Muscle layer of duodenum (tissue), 2 donors: ENCODE results near the gene MALAT1.
"Not testable (repeated sequence)": the region's sequence is repeated elsewhere in the genome, so short reads cannot be mapped to it uniquely, and the experiment has no call there.

Source experiments
- H3K27ac ChIP-seq: one replicate; pipeline ENCODE4 v1.7.0; 2013; ENCODE audit warnings: mild to moderate bottlenecking, low read length
- H3K27me3 ChIP-seq: one replicate; pipeline ENCODE4 v1.7.0; 2013; ENCODE audit warnings: low read depth, mild to moderate bottlenecking, control low read depth, low read length
- H3K36me3 ChIP-seq, 2 donors: one replicate each; pipeline ENCODE4 v1.7.0; 2013; ENCODE audit warnings: low read length in 2 of 2, control low read depth in 1 of 2, mild to moderate bottlenecking in 1 of 2; ENCODE audit not compliant: insufficient read depth in 2 of 2, control insufficient read depth in 1 of 2
- H3K4me1 ChIP-seq, 2 donors: one replicate each; pipeline ENCODE4 v1.7.0; 2013; ENCODE audit warnings: low read length in 2 of 2, mild to moderate bottlenecking in 2 of 2, control low read depth in 1 of 2, moderate library complexity in 1 of 2; ENCODE audit not compliant: insufficient read depth in 2 of 2, control insufficient read depth in 1 of 2
- H3K4me3 ChIP-seq, 2 donors: one replicate each; pipeline ENCODE4 v1.7.0; 2013; ENCODE audit warnings: low read length in 2 of 2, low read depth in 1 of 2, mild to moderate bottlenecking in 1 of 2
- H3K9me3 ChIP-seq, 2 donors: one replicate each; pipeline ENCODE4 v1.7.0; 2013; ENCODE audit warnings: low read length in 2 of 2, control low read depth in 1 of 2, mild to moderate bottlenecking in 1 of 2; ENCODE audit not compliant: control insufficient read depth in 1 of 2
- donor health status: healthy.

The MALAT1 gene

GRCh38 chr11:65470433-65471049, 28.3 kb upstream of the MALAT1 start:
- Histone ChIP-seq H3K36me3 (peaks cover 0 to 4% of the 10 kb centered on the region in 2 donors), H3K27me3 (no peaks in the 10 kb centered on the region), H3K27ac (peak overlapping the region; percentile 98), H3K9me3 (no peaks in the 10 kb centered on the region), H3K4me1 (peaks cover 3 to 7% of the 10 kb centered on the region in 2 donors), H3K4me3 (no peak overlapping the region)

GRCh38 chr11:65471447-65471891, 27.4 kb upstream of the MALAT1 start:
- Histone ChIP-seq H3K4me3 (peak overlapping the region; percentile 36 to 45), H3K27ac (peak overlapping the region; percentile 98), H3K4me1 (peaks cover 3 to 10% of the 10 kb centered on the region in 2 donors), H3K36me3 (peaks cover 0 to 8% of the 10 kb centered on the region in 2 donors), H3K9me3 (no peaks in the 10 kb centered on the region), H3K27me3 (no peaks in the 10 kb centered on the region)

GRCh38 chr11:65472588-65473277, 26.1 kb upstream of the MALAT1 start:
- not testable (repeated sequence) for H3K4me3 ChIP-seq, H3K9me3 ChIP-seq, H3K27me3 ChIP-seq
- peaks cover 3 to 11% of the 10 kb centered on the region in 2 donors for H3K4me1 ChIP-seq
- peaks cover 0 to 19% of the 10 kb centered on the region in 2 donors for H3K36me3 ChIP-seq
- H3K27ac ChIP-seq = peak overlapping the region; percentile 98

- H3K36me3 ChIP-seq = peaks cover 0 to 22% of the 10 kb centered on the region in 2 donors
- no peaks in the 10 kb centered on the region for H3K27me3 ChIP-seq
- H3K9me3 ChIP-seq = no peaks in the 10 kb centered on the region
- H3K4me1 ChIP-seq = peaks cover 3 to 11% of the 10 kb centered on the region in 2 donors
- H3K27ac ChIP-seq = no peak overlapping the region
- H3K4me3 ChIP-seq = no peak overlapping the region
These were observed 25.5 kb upstream of the MALAT1 start for GRCh38 chr11:65473278-65473860.

- Histone ChIP-seq H3K4me1 (peaks cover 3 to 17% of the 10 kb centered on the region in 2 donors), H3K27ac (peak overlapping the region; percentile 64), H3K36me3 (peaks cover 0 to 30% of the 10 kb centered on the region in 2 donors), H3K4me3 (no peak overlapping the region), H3K27me3 (no peaks in the 10 kb centered on the region), H3K9me3 (no peaks in the 10 kb centered on the region)
These were observed 24.0 kb upstream of the MALAT1 start for GRCh38 chr11:65474864-65475263.

GRCh38 chr11:65476632-65477148, 22.2 kb upstream of the MALAT1 start:
- H3K9me3 ChIP-seq = no peaks in the 10 kb centered on the region
- peak overlapping the region; percentile 99 for H3K27ac ChIP-seq
- H3K4me1 ChIP-seq = peaks cover 6 to 16% of the 10 kb centered on the region in 2 donors
- H3K27me3 ChIP-seq = no peaks in the 10 kb centered on the region
- H3K36me3 ChIP-seq = peaks cover 0 to 28% of the 10 kb centered on the region in 2 donors
- peak overlapping the region; percentile 56 to 87 for H3K4me3 ChIP-seq

- H3K36me3 ChIP-seq = peaks cover 0 to 26% of the 10 kb centered on the region in 2 donors
- no peaks in the 10 kb centered on the region for H3K27me3 ChIP-seq
- peak overlapping the region; percentile 99 for H3K27ac ChIP-seq
- H3K4me3 ChIP-seq = peak overlapping the region; percentile 56 to 87
- no peaks in the 10 kb centered on the region for H3K9me3 ChIP-seq
- peaks cover 6 to 14% of the 10 kb centered on the region in 2 donors for H3K4me1 ChIP-seq
These were observed 21.5 kb upstream of the MALAT1 start for GRCh38 chr11:65477149-65477965.

GRCh38 chr11:65478388-65479183, 20.3 kb upstream of the MALAT1 start:
- peaks cover 6 to 14% of the 10 kb centered on the region in 2 donors for H3K4me1 ChIP-seq
- no peaks in the 10 kb centered on the region for H3K9me3 ChIP-seq
- H3K27me3 ChIP-seq = no peaks in the 10 kb centered on the region
- H3K4me3 ChIP-seq = peak overlapping the region; percentile 27 to 53
- peaks cover 0 to 26% of the 10 kb centered on the region in 2 donors for H3K36me3 ChIP-seq
- H3K27ac ChIP-seq = peak overlapping the region; percentile 96

- H3K27ac ChIP-seq = peak overlapping the region; percentile 96
- peak overlapping the region; percentile 27 to 53 for H3K4me3 ChIP-seq
- H3K4me1 ChIP-seq = peaks cover 6 to 14% of the 10 kb centered on the region in 2 donors
These were observed 19.4 kb upstream of the MALAT1 start for GRCh38 chr11:65479184-65480145.

More at GRCh38 chr11:65479184-65480145, 19.4 kb upstream of the MALAT1 start:
- Histone ChIP-seq H3K27me3 (no peaks in the 10 kb centered on the region), H3K9me3 (no peaks in the 10 kb centered on the region), H3K36me3 (peaks cover 0 to 26% of the 10 kb centered on the region in 2 donors)
